HuH-7 (cell line): ENCODE results near the gene GNB5.
"Not testable (repeated sequence)": the region's sequence is repeated elsewhere in the genome, so short reads cannot be mapped to it uniquely, and the experiment has no call there.

Experiments
- DNase-seq: peaks from one replicate; pipeline ENCODE4 v3.0.0; 2011; ENCODE audit warnings: low spot score

The GNB5 gene

GRCh38 chr15:52206446-52206845, 15.3 kb upstream of the GNB5 start:
- DNase-seq: no peak

- no peak for DNase-seq
Measured at GRCh38 chr15:52204657-52205056, 13.5 kb upstream of the GNB5 start.

GRCh38 chr15:52200831-52201365, 9.7 kb upstream of the GNB5 start:
- DNase-seq: no peak

DNA sequence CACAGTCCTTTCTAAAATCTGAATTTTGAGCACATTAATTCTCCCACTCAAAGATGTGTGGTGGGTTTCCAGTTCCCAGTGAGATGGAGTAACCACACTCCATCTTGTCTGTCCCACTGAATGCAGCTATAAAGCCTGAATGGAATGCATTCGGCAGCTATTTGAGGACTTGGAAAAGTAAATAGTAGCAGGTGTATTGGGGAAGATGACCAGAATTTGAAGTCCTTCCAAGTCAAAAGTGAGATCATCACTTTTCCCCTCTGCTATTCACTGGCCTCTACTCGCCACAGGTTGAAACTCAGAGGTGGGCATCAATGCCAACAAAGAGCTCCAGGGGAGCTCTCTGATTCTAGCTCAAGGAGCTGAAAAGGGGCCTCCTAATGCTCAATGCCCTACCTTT, 8.1 kb upstream of the GNB5 start:
- DNase-seq: no peak

DNA sequence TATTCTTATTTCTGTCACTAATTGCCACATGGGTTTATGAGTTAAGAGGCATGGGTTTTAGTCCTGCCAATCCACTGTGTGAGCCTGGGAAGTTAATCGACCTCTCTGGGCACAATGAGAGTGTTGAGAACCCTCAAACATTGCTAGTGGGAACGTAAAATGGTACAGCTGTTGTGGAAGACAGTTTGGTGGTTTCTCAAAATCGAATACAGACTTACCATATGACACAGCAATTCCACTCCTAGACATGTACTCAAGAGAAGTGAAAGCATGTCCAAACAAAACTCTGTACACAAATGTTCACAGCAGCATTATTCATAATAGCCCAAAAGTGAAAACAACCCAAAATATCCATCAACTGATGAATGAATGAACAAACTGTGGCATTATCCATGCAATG, 5.7 kb upstream of the GNB5 start:
- DNase-seq: no peak

DNA sequence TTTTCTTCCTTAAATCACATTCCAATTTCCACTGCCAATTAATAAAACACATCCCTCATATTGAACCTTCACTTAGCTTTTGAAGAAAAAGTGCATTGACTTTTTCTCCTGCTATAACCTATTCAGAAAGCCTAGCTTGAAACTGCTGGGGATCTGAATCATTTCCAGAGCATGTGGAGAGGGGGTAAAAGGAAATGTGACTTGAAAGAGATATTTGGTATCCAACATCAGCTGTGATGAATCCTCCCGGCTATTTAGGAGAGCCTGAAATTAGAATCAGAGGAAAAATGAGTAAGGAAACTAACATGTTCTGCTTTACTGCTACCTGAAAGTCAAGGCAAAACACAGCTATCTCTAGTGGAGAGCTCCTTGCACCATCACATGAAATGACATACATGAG, 2.6 kb upstream of the GNB5 start:
- no peak for DNase-seq

DNA sequence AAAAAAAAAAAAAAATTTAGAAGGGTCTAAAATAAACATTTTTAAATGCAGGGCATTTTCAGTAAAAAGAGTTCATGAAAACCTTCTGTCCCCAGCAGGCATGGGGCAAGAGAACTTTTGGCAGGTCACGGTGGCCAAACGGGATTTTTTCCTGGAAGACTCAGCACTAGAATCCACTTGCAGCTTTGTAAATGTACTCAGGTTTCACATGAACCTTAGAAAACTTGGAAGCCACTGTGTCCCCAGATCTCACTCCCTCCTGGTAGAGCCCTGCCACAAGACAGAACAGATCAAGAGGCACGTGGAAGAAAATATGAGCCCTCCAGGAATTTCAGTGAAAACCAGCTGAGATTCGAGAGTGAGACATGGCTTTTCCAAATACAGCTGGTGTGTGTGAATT, 2.1 kb upstream of the GNB5 start:
- DNase-seq: no peak

- DNase-seq: no peak
Measured at GRCh38 chr15:52186651-52187486, 4.3 kb downstream of the GNB5 start.

- no peak for DNase-seq
Measured at GRCh38 chr15:52185151-52185561, 6.0 kb downstream of the GNB5 start.

GRCh38 chr15:52184721-52185120, 6.5 kb downstream of the GNB5 start:
- DNase-seq: no peak

GRCh38 chr15:52183562-52184173, 7.5 kb downstream of the GNB5 start:
- DNase-seq: peak; percentile 52

DNA sequence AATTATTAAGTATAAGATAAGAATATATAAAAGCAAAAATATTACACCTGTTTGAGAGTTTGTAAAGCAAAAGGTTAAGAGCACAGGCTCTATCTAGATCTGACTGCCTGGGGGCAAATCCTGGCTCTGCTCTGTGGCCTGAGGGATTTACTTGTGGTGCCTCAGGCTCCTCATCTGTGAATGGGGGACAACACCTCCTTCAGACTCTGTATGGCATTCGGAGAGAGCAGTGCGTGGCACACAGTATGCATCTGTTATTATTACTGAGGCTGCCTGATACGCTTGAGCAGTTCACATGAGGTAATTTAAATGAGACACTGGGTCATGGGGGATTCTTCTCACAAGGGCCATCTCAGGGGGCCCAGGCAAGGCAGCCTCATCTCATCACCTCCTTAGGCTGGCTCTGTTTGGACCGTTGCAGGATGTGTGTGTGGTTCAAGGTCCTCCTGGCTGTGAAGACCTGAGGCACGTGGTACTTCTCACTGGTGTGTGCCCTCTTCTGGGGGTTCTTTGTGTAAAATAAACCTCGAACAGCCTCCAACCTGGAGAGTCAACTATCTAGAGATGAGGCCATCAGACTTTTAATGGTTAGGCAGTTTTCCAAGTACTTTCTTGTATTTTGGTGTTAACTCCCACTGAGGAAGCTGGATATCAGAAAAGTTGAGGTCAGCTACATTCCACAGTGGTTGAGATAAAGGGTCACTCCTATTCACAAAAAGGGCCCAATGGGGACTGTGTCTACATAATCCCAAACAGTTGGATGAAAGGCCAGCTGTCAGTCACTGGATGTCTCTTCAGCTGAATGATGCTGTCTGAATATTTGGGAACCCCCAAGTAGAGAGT, 9.0 kb downstream of the GNB5 start:
- DNase-seq: no peak

DNA sequence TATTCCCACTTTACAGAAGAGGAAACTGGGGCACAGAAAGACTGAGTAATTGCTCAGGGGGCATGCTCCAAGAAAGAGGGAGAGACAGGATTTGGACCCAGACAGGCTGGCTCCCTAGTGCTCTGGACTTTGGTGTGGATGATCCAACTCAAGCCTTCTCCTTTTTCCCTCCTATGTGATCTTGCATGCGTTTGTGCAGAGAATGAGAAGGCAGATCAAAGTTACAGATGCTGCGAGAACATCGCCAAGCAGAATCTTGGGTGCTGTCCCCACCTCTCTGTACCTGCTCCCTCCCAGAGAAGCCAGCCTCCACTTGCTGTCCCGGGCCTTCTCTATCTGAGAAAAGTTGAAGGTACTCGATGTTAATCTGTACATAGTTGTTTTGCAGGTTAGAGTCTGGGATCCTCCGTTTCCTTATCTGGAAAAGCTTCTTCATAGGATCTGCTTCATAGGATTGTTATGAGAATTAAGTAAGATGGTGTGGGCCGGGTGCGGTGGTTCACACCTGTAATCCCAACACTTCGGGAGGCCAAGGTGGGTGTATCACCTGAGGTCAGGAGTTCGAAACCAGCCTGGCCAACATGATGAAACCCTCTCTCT, 10.2 kb downstream of the GNB5 start:
- no peak for DNase-seq

DNA sequence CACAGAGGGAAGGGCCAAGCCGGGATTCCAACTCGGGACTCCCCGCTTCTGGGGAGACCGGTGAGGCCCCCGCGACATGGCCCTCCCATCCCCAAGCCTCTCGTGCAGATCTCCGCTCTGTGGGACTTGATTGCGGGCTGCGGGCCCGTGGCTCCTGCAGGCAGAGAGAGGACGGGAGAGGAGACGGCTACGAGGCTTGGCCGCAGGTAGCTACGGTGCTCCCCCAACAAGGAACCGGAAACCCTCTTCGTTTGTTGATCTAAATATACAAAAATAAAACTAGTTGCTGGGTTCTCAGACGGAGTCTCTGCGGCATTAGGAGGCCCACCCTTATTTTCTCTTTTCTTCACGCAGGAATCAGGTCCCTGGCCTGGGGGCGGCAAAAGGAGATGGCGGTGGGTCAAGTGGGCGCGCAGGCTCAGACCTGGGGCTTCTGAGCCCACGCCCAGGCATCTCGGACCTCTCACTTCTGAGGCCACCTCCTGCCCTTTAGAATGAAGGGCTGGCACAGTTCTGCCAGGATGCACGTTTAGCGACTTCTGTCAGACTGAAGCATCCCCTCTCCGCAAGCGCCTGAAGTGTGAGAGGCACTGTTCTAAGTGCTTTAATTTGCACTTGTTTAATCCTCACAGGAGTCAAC, 10.9 kb downstream of the GNB5 start:
- no peak for DNase-seq

DNA sequence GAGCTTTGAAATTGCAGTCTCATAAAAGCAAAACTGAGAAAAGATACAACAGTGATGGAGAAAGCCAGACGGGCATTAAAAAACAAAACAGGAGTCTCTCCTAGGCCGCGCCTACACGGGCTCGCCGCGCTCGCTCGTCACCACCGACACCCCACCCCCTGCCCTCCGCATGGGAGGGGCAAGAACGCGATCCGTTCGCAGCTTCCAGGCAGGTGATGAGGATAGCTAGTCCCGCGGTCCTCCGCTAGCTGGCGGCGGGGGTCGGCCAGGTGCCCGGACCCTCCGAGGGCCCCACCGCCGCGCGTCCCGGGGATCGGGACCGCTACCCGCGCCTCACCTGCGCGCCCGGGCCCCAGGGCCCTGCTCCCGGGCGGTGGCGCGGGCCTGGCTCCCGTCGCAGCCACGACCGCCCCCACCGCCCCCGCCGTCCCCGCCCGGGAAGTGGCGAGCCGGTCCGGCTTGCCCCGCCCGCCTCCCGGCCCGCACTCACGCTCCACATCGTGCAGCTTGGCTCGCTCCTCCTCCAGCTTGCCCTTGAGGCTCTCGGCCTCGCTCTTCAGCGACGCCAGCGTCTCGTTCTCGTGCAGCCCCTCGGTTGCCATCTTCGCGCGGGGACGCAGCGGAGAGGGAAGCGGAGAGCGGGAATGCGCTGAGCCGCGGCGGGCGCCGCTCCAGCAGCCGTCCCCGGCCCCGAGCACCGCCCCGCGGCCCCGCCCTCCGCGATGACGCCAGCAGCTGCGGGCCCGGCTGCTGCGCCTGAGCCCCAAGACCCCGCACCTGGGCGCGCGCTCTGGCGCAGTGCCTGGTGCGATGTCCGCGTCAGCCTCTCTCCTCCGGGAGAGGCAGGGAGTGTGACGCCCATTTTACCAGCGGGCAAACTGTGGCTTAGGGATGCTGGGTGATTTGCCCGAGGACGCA, 11.7 kb downstream of the GNB5 start:
- peak; percentile 94 for DNase-seq

- DNase-seq: no peak
Measured at GRCh38 chr15:52178765-52179164, 12.4 kb downstream of the GNB5 start.

GRCh38 chr15:52172869-52173268, 18.3 kb downstream of the GNB5 start:
- DNase-seq: no peak

DNA sequence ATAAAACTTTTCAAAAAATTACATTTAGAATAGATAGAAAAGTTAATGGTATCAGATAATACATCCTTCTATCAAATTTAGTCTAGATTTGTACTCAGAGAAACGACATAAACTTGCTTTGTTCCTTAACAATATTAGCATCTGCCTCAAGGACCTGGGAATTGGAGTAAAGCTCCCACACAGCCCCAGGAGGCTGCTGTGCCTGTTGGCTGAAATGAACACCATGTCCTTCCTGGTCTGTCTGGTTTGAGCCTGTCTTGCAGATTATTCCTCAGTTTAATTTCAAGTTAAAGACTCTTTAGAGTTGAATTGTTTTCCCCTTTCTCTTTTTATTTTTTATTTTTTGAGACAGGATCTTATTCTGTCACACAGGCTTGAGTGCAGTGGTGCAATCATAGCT, 19.4 kb downstream of the GNB5 start:
- no peak for DNase-seq

GRCh38 chr15:52171386-52171785, 19.8 kb downstream of the GNB5 start:
- no peak for DNase-seq

DNA sequence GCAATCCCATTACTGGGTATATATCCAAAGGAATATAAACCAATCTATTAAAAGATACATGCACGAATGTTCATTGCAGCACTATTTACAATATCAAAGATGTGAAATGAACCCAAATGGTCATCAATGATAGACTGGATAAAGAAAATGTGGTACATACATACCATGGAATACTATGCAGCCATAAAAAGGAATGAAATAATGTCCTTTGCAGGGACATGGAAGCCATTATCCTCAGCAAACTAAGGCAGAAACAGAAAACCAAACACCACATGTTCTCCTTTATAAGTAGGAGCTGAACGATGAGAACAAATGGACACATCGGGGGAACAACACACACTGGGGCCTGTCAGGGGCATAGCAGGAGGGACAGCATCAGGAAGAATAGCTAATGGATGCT, 21.0 kb downstream of the GNB5 start:
- DNase-seq: not testable (repeated sequence)
